IMR-90 (cell line): ENCODE data around the gene NIPAL3. TPM values are rescaled to one million over a fixed set of nuclear protein-coding genes. Genes with fewer than 3 reads are reported as not detected.

Source experiments
- ATAC-seq: fragments of 200-7000 bp; cut with Tn5 transposase; 2 replicates; pipeline ENCODE4 v1.9.1; 2020; ENCODE audit warnings: low read depth, mild to moderate bottlenecking, moderate library complexity
- BruUV-seq: library from RNA; stranded (reverse); fragments of 400-500 nt; replicated peaks from 2 replicates; lab custom pipeline; 2021; lab: Mats Ljungman, UMichigan
- CTCF ChIA-PET: fragments of 300-600 bp; formaldehyde crosslinking; extraction: SDS; loops from one replicate; lab custom pipeline; 2021; ENCODE audit warnings: antibody characterized with exemption; lab: Yijun Ruan, JAX
- POLR2A ChIA-PET: fragments of 300-600 bp; sonication (Branson Sonifier 250); formaldehyde crosslinking; loops from one replicate; lab custom pipeline; 2022; ENCODE audit warnings: antibody characterized with exemption; ENCODE audit not compliant: unreplicated experiment; lab: Charles Lee
- DNase-seq: peaks from one replicate; pipeline ENCODE4 v3.0.0; 2013
- H2AFZ ChIP-seq: replicated peaks from 2 replicates; pipeline ENCODE3; 2013; ENCODE audit warnings: low read length, mild to moderate bottlenecking; ENCODE audit not compliant: poor library complexity
- H2AK5ac ChIP-seq: 2 replicates; pipeline ENCODE4 v1.6.1; 2013; ENCODE audit warnings: low read depth, low read length, inconsistent platforms
- H2AK9ac ChIP-seq: replicated peaks from 2 replicates; pipeline ENCODE3; 2013; ENCODE audit warnings: mild to moderate bottlenecking, low read depth, low read length, moderate library complexity; ENCODE audit not compliant: poor library complexity
- H2BK120ac ChIP-seq: 2 replicates; pipeline ENCODE4 v1.6.1; 2013; ENCODE audit warnings: low read depth, low read length, inconsistent platforms
- H2BK15ac ChIP-seq: 3 replicates; pipeline ENCODE4 v1.6.1; 2013; ENCODE audit warnings: low read depth, low read length, inconsistent platforms
- H2BK20ac ChIP-seq: 2 replicates; pipeline ENCODE4 v1.6.1; 2013; ENCODE audit warnings: low read depth, mild to moderate bottlenecking, inconsistent platforms, low read length, moderate library complexity
- H2BK5ac ChIP-seq: 2 replicates; pipeline ENCODE4 v1.6.1; 2013; ENCODE audit warnings: mild to moderate bottlenecking, low read depth, low read length, inconsistent platforms; ENCODE audit not compliant: poor library complexity, severe bottlenecking
- H3K14ac ChIP-seq: replicated peaks from 2 replicates; pipeline ENCODE4 v1.6.1; 2013; ENCODE audit warnings: low read depth, low read length, inconsistent platforms
- H3K18ac ChIP-seq: 2 replicates; pipeline ENCODE4 v1.6.1; 2013; ENCODE audit warnings: low read depth, low read length, control low read depth
- H3K23ac ChIP-seq: 2 replicates; pipeline ENCODE4 v1.6.1; 2013; ENCODE audit warnings: low read depth, low read length, inconsistent platforms
- H3K27ac ChIP-seq: 2 replicates; pipeline ENCODE4 v1.5.1; 2013; ENCODE audit warnings: mild to moderate bottlenecking, control low read depth, low read length; ENCODE audit not compliant: insufficient read depth
- H3K27me3 ChIP-seq: 2 replicates; pipeline ENCODE4 v1.6.1; 2013; ENCODE audit warnings: low read length; ENCODE audit not compliant: control insufficient read depth, insufficient read depth
- H3K36me3 ChIP-seq: 2 replicates; pipeline ENCODE4 v1.6.1; 2013; ENCODE audit warnings: low read length, mixed read lengths; ENCODE audit not compliant: control insufficient read depth, insufficient read depth
- H3K4ac ChIP-seq: 2 replicates; pipeline ENCODE4 v1.6.1; 2013; ENCODE audit warnings: low read depth, low read length, inconsistent platforms
- H3K4me1 ChIP-seq: 2 replicates; pipeline ENCODE4 v1.6.1; 2013; ENCODE audit warnings: low read length, mixed read lengths; ENCODE audit not compliant: control insufficient read depth, insufficient read depth
- H3K4me2 ChIP-seq: 2 replicates; pipeline ENCODE4 v1.6.1; 2013; ENCODE audit warnings: low read depth, mild to moderate bottlenecking, control low read depth, low read length, moderate library complexity
- H3K4me3 ChIP-seq: 2 replicates; pipeline ENCODE4 v1.5.1; 2013; ENCODE audit warnings: low read depth, mild to moderate bottlenecking, control low read depth, low read length, moderate library complexity; ENCODE audit not compliant: insufficient read depth
- H3K56ac ChIP-seq: 2 replicates; pipeline ENCODE4 v1.6.1; 2013; ENCODE audit warnings: low read length, inconsistent platforms; ENCODE audit not compliant: insufficient read depth; ENCODE audit errors: extremely low read depth
- H3K79me1 ChIP-seq, 2 experiments: 2 replicates each; pipeline ENCODE4 v1.6.1; 2013; ENCODE audit warnings: low read length in 2 of 2, inconsistent platforms in 1 of 2, low read depth in 1 of 2
- H3K9ac ChIP-seq: 2 replicates; pipeline ENCODE4 v1.6.1; 2013; ENCODE audit warnings: low read depth, low read length, control low read depth
- H3K9me1 ChIP-seq: 2 replicates; pipeline ENCODE4 v1.6.1; 2013; ENCODE audit warnings: low read length, inconsistent platforms; ENCODE audit not compliant: insufficient read depth
- H3K9me3 ChIP-seq: 2 replicates; pipeline ENCODE4 v1.6.1; 2013; ENCODE audit warnings: low read length; ENCODE audit not compliant: control insufficient read depth, insufficient read depth
- H4K20me1 ChIP-seq: 2 replicates; pipeline ENCODE4 v1.6.1; 2013; ENCODE audit warnings: low read length, inconsistent platforms; ENCODE audit not compliant: insufficient read depth
- H4K5ac ChIP-seq: 2 replicates; pipeline ENCODE4 v1.6.1; 2013; ENCODE audit warnings: mild to moderate bottlenecking, low read depth, low read length, control low read depth
- H4K8ac ChIP-seq, 2 experiments: 2 replicates each; pipeline ENCODE4 v1.6.1; 2013; ENCODE audit warnings: low read depth in 2 of 2, low read length in 2 of 2, control low read depth in 1 of 2, inconsistent platforms in 1 of 2
- H4K91ac ChIP-seq: 2 replicates; pipeline ENCODE4 v1.6.1; 2013; ENCODE audit warnings: low read depth, low read length, inconsistent platforms; ENCODE audit not compliant: insufficient read depth
- CEBPB ChIP-seq: IDR thresholded peaks from 2 replicates; pipeline ENCODE4 v1.6.1; 2012; ENCODE audit warnings: low read depth, low read length, improper control_type of control experiment
- CHD1 ChIP-seq: IDR thresholded peaks from 2 replicates; pipeline ENCODE4 v1.6.1; 2012; ENCODE audit warnings: low read depth, low read length, improper control_type of control experiment
- ELK1 ChIP-seq: fragments of 150-350 bp; IDR thresholded peaks from 2 replicates; pipeline ENCODE4 v1.6.1; 2016; ENCODE audit warnings: low read depth, mild to moderate bottlenecking, low read length, moderate library complexity, borderline replicate concordance
- MAFK ChIP-seq: IDR thresholded peaks from 2 replicates; pipeline ENCODE4 v1.6.1; 2012; ENCODE audit warnings: low read depth, low read length, improper control_type of control experiment
- MXI1 ChIP-seq: IDR thresholded peaks from 2 replicates; pipeline ENCODE4 v1.6.1; 2012; ENCODE audit warnings: low read depth, mild to moderate bottlenecking, low read length, moderate library complexity, borderline replicate concordance
- POLR2A ChIP-seq: IDR thresholded peaks from 2 replicates; pipeline ENCODE4 v1.6.1; 2012; ENCODE audit warnings: mild to moderate bottlenecking, low read depth, low read length
- RAD21 ChIP-seq: IDR thresholded peaks from 2 replicates; pipeline ENCODE4 v1.6.1; 2012; ENCODE audit warnings: low read length, improper control_type of control experiment
- RFX5 ChIP-seq: IDR thresholded peaks from 2 replicates; pipeline ENCODE4 v1.8.0; 2012; ENCODE audit warnings: low read depth, mild to moderate bottlenecking, low read length, moderate library complexity
- WGBS, 2 experiments: methylation state at CpG; one replicate each; pipeline versions ENCODE4 v1.1.5 to v1.1.7; 2013; ENCODE audit warnings: missing lambda C conversion rate in 2 of 2; ENCODE audit not compliant: insufficient read length in 1 of 2; ENCODE audit errors: extremely low coverage in 2 of 2; 5-methylcytosine and 5-hydroxymethylcytosine counted together
- dilution Hi-C: fragments of 300-500 bp; cut with HindIII; formaldehyde crosslinking; loops from one replicate; pipeline ENCODE4 v1.14.3; 2018; ENCODE audit warnings: low sequenced_read_pairs; ENCODE audit not compliant: unreplicated experiment
- in situ Hi-C: fragments of 300-500 bp; cut with MboI; formaldehyde crosslinking; loops from 3 replicates; pipeline ENCODE4 v1.14.3; 2019; ENCODE audit warnings: low sequenced_read_pairs, inconsistent platforms, mixed read lengths
- intact Hi-C: fragments of 100-400 bp; cut with micrococcal nuclease; formaldehyde crosslinking; loops from 2 replicates; pipeline ENCODE4 v1.10.0; 2022
- polyA plus RNA-seq, 3 experiments: library from polyadenylated mRNA; depleted of rRNA; stranded (reverse); fragments of >200 nt; gene quantifications; 2 replicates each; pipeline ENCODE4 v1.2.3, GENCODE V29; 2012; ENCODE audit warnings: low replicate concordance in 1 of 3
- total RNA-seq: library from RNA; depleted of rRNA; stranded (reverse); fragments of >200 nt; gene quantifications from 2 replicates; pipeline ENCODE4 v1.2.3, GENCODE V29; 2012

NIPAL3 gene
- total and polyA plus RNA-seq, 2 of the 4 experiments (the other 2 are of a cell fraction), result 55.0 to 123 TPM

- H2AK5ac ChIP-seq, result no peak overlapping the region
- no peak for ATAC-seq
- H4K20me1 ChIP-seq, result 0 out of 2 replicates have a peak, but pooled peaks cover 2% of the 10 kb centered on the region
- H3K4me3 ChIP-seq, result no peak overlapping the region
- H2BK15ac ChIP-seq, result no peak overlapping the region
- no peaks in the 10 kb centered on the region for H3K27me3 ChIP-seq
- peaks cover 39 to 54% of the 10 kb centered on the region in 2 experiments; a peak in 3 of 4 replicates for H3K79me1 ChIP-seq
- POLR2A ChIA-PET, result no interaction called here
- H2BK120ac ChIP-seq, result no peak overlapping the region
- H3K9me1 ChIP-seq, result peaks cover 11% of the 10 kb centered on the region
- no TSS peak for BruUV-seq
- no peak overlapping the region for H2BK20ac ChIP-seq
- dilution Hi-C loops, result no loop called here
- no peak overlapping the region for H3K4ac ChIP-seq
- DNase-seq, result no peak
- no peak overlapping the region for H3K56ac ChIP-seq
- no peak overlapping the region for H2AK9ac ChIP-seq
- H3K9me3 ChIP-seq, result no peaks in the 10 kb centered on the region
- CTCF ChIA-PET, result no interaction called here
- no peak overlapping the region for H3K4me2 ChIP-seq
- H2AFZ ChIP-seq, result no peak overlapping the region
- H3K4me1 ChIP-seq, result no peaks in the 10 kb centered on the region
- H3K18ac ChIP-seq, result no peak overlapping the region
- no peak overlapping the region for H4K91ac ChIP-seq
- no peak overlapping the region for H3K23ac ChIP-seq
- H4K5ac ChIP-seq, result no peak overlapping the region
- WGBS, 2 experiments, result no CpG with 5 or more reads among the region's 7 CpGs
- TF ChIP-seq RFX5 (no peak), POLR2A (no peak), CEBPB (no peak), ELK1 (no peak), MXI1 (no peak), RAD21 (no peak), MAFK (no peak), CHD1 (no peak)
- H3K36me3 ChIP-seq, result peaks cover 9% of the 10 kb centered on the region; the same call in 1 of the 2 replicates
- no peak overlapping the region for H3K9ac ChIP-seq
- no peak overlapping the region for H3K27ac ChIP-seq
- intact Hi-C loops, result no loop called here
- H4K8ac ChIP-seq, result no peak overlapping the region
- in situ Hi-C loops, result no loop called here
- H3K14ac ChIP-seq, result no peak overlapping the region
- H2BK5ac ChIP-seq, result no peak overlapping the region
Observed at GRCh38 chr1:24426744-24427544, 11.3 kb downstream of the NIPAL3 start.
